ENCODE results near the gene PPP4C.

PPP4C gene

DNA sequence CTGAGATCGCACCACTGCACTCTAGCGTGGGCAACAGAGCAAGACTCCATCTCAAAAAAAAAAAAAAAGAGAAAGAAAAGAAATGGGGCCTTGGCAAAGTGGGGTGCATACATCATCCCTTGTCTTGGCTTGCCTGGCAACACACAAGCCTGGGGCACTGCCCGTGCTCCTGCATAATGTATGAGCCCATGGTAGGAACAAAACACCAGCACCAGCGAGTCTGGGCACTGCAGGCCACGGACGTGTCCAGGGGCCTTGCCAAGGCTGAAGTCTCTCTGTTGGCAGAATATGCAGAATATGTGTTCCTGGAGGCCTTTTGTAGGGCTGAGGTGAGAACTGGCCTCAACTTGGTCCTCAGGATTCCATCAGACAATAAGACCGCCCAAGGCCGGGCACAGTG is 25.9 kb upstream of the PPP4C start:
- Histone ChIP-seq H3K27me3 (ENCODE audit: insufficient read depth, poor library complexity, severe bottlenecking) (no peaks in the 10 kb centered on the region), H3K4me3 (replicated peaks; ENCODE audit: insufficient read depth, low read length) (no peak overlapping the region), H3K27ac (replicated peaks) (no peak overlapping the region)
- TF ChIP-seq, protein P1, sequence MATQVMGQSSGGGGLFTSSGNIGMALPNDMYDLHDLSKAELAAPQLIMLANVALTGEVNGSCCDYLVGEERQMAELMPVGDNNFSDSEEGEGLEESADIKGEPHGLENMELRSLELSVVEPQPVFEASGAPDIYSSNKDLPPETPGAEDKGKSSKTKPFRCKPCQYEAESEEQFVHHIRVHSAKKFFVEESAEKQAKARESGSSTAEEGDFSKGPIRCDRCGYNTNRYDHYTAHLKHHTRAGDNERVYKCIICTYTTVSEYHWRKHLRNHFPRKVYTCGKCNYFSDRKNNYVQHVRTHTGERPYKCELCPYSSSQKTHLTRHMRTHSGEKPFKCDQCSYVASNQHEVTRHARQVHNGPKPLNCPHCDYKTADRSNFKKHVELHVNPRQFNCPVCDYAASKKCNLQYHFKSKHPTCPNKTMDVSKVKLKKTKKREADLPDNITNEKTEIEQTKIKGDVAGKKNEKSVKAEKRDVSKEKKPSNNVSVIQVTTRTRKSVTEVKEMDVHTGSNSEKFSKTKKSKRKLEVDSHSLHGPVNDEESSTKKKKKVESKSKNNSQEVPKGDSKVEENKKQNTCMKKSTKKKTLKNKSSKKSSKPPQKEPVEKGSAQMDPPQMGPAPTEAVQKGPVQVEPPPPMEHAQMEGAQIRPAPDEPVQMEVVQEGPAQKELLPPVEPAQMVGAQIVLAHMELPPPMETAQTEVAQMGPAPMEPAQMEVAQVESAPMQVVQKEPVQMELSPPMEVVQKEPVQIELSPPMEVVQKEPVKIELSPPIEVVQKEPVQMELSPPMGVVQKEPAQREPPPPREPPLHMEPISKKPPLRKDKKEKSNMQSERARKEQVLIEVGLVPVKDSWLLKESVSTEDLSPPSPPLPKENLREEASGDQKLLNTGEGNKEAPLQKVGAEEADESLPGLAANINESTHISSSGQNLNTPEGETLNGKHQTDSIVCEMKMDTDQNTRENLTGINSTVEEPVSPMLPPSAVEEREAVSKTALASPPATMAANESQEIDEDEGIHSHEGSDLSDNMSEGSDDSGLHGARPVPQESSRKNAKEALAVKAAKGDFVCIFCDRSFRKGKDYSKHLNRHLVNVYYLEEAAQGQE (IDR thresholded peaks at IDR 0.05; ENCODE audit: insufficient replicate concordance, low read depth), result no peak
- no peak for DNase-seq (ENCODE audit: low read depth in 1 of 2, low spot score in 1 of 2)

DNA sequence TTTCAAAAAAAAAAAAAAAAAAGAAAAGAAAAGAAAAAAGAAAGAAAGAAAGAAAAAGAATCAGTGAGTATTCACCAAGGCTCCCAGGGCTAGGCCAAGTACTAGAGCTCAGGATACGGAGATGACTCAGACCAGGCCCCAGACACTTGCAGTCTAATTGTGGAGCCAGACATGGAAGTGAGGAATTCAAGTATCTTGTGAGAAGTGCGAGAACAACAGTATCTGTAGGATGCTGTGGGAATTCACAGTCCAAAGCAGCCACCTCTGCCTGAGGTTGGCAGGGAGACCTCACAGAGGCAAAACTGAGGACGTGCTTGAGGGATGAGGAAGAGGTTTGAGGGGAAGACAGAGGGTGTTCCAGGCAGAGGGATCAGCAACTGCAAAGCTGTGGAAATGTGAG is 24.3 kb upstream of the PPP4C start:
- H3K27me3 ChIP-seq (ENCODE audit: insufficient read depth, poor library complexity, severe bottlenecking), result no peaks in the 10 kb centered on the region
- TF ChIP-seq, protein P2, sequence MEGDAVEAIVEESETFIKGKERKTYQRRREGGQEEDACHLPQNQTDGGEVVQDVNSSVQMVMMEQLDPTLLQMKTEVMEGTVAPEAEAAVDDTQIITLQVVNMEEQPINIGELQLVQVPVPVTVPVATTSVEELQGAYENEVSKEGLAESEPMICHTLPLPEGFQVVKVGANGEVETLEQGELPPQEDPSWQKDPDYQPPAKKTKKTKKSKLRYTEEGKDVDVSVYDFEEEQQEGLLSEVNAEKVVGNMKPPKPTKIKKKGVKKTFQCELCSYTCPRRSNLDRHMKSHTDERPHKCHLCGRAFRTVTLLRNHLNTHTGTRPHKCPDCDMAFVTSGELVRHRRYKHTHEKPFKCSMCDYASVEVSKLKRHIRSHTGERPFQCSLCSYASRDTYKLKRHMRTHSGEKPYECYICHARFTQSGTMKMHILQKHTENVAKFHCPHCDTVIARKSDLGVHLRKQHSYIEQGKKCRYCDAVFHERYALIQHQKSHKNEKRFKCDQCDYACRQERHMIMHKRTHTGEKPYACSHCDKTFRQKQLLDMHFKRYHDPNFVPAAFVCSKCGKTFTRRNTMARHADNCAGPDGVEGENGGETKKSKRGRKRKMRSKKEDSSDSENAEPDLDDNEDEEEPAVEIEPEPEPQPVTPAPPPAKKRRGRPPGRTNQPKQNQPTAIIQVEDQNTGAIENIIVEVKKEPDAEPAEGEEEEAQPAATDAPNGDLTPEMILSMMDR (IDR thresholded peaks at IDR 0.05; ENCODE audit: insufficient read depth, low read length), result no peak
- TF ChIP-seq SPI1 (IDR thresholded peaks at IDR 0.05; ENCODE audit: borderline replicate concordance, low read depth), result no peak
- TF ChIP-seq, protein P1 (IDR thresholded peaks at IDR 0.05; ENCODE audit: insufficient replicate concordance, low read depth), result no peak
- TF ChIP-seq POLR2AphosphoS5 (IDR thresholded peaks at IDR 0.05; ENCODE audit: low read depth), result no peak
- TF ChIP-seq GABPA (IDR thresholded peaks at IDR 0.05; ENCODE audit: low read depth), result no peak
- H3K4me3 ChIP-seq (replicated peaks; ENCODE audit: insufficient read depth, low read length), result no peak overlapping the region
- no peak for DNase-seq (ENCODE audit: low read depth in 1 of 2, low spot score in 1 of 2)
- no peak overlapping the region for H3K27ac ChIP-seq (replicated peaks)

DNA sequence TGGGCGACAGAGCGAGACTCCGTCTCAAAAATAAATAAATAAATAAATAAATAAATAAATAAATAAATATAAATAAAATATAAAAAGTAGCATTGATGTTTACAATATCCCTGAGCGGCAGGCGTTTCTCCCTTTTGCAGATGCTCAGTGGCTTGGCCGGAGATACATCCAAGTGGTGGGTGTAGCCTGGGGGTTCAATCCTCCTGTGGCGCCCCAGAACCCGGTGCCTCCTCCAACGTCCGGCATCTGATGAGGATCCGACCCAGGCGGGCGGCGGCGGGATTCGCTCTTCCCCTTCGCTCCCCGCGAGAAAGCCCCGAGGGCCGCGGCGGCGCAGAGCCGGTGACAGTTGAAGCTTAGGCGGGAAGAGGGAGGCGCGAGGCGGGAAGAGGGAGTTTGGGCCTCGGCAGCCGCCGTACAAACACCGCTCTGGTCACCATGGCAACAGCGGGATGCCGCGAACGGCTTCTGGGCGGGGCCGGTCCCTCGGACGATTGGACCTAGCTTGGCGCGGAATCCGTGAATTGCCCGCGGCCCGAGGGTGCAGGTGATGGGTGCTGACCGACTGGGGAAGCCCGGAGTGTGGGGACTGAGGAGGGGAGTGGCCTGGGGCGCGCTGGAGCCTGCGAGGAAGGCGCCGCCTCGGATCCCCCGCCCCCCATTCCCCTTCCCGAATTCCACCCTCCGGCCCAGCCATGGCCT is 23.0 kb upstream of the PPP4C start:
- Histone ChIP-seq H3K4me3 (replicated peaks; ENCODE audit: insufficient read depth, low read length) (peak overlapping the region; percentile 82), H3K27me3 (ENCODE audit: insufficient read depth, poor library complexity, severe bottlenecking) (no peaks in the 10 kb centered on the region), H3K27ac (replicated peaks) (peak overlapping the region; percentile 88)
- peak; percentile 30; the same call in 1 of the 2 replicates for TF ChIP-seq SPI1 (IDR thresholded peaks at IDR 0.05; ENCODE audit: borderline replicate concordance, low read depth)
- TF ChIP-seq, protein P1 (IDR thresholded peaks at IDR 0.05; ENCODE audit: insufficient replicate concordance, low read depth), result no peak
- peak; percentile 87 for TF ChIP-seq POLR2AphosphoS5 (IDR thresholded peaks at IDR 0.05; ENCODE audit: low read depth)
- DNase-seq (ENCODE audit: low read depth in 1 of 2, low spot score in 1 of 2), result peak; percentile 93 to 95

DNA sequence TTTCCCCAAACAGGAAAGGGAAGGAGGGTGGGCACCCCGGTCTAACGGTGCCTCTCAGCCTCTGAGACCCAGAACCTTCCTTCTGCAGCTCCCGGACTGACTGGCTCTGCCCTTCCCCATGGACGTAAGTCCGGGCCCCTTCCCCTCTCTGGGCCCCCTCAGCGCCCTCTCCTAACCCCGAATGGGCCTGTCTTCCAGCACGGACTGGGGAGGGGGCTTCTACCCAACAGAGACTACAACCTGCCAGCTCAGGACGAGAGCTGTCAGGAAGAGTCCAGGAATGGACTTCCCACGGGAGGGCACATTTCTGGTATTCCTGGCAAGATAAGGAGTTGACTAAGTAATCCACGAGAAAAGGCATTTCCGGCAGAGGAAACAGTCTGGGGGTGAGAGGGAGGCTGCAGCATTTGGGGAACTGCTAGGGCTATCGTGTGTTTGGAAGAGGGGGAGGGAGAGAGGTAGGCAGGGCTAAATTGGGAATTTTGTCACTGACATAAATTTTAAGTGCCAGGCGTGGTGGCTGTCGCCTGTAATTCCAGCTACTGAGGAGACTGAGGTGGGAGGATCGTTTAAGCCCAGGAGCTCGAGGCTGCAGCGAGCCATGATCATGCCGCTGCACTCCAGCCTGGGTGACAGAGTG is 22.3 kb upstream of the PPP4C start:
- H3K27me3 ChIP-seq (ENCODE audit: insufficient read depth, poor library complexity, severe bottlenecking), result no peaks in the 10 kb centered on the region
- H3K4me3 ChIP-seq (replicated peaks; ENCODE audit: insufficient read depth, low read length), result peak overlapping the region; percentile 82
- no peak for DNase-seq (ENCODE audit: low read depth in 1 of 2, low spot score in 1 of 2)
- H3K27ac ChIP-seq (replicated peaks), result peak overlapping the region; percentile 88
- peak; percentile 49; the same call in 1 of the 2 replicates for TF ChIP-seq SPI1 (IDR thresholded peaks at IDR 0.05; ENCODE audit: borderline replicate concordance, low read depth)
- no peak for TF ChIP-seq POLR2AphosphoS5 (IDR thresholded peaks at IDR 0.05; ENCODE audit: low read depth)
